Measurements from ENCODE around the gene TMEM39B.

GRCh38 chr1:32137111-32137510 is 64.4 kb downstream of the TMEM39B start:
- TF ChIP-seq, protein P1, sequence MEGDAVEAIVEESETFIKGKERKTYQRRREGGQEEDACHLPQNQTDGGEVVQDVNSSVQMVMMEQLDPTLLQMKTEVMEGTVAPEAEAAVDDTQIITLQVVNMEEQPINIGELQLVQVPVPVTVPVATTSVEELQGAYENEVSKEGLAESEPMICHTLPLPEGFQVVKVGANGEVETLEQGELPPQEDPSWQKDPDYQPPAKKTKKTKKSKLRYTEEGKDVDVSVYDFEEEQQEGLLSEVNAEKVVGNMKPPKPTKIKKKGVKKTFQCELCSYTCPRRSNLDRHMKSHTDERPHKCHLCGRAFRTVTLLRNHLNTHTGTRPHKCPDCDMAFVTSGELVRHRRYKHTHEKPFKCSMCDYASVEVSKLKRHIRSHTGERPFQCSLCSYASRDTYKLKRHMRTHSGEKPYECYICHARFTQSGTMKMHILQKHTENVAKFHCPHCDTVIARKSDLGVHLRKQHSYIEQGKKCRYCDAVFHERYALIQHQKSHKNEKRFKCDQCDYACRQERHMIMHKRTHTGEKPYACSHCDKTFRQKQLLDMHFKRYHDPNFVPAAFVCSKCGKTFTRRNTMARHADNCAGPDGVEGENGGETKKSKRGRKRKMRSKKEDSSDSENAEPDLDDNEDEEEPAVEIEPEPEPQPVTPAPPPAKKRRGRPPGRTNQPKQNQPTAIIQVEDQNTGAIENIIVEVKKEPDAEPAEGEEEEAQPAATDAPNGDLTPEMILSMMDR (conservative IDR thresholded peaks at IDR 0.05; ENCODE audit: low read depth, low read length): no peak
- TF ChIP-seq EZH2 (IDR thresholded peaks at IDR 0.05; ENCODE audit: low read length, unreplicated experiment): no peak
